IPS DF 4.7 (cell line): ENCODE measurements around the gene SUPT20H.
A peak's percentile ranks its signal among the peaks of the same experiment; 100 is the strongest.

ENCODE experiments used
- DNase-seq: peaks from one replicate; pipeline ENCODE4 v3.0.0-alpha.2; 2013; ENCODE audit warnings: low spot score; ENCODE audit errors: extremely low read depth

The SUPT20H gene

GRCh38 chr13:37058910-37059847, at the start of gene SUPT20H:
Gene SUPT20H, minus strand, starts transcription at chr13:37059688. Its CDS starts 8,198 bp downstream, at chr13:37051490.
- DNase-seq, result no peak

- peak; percentile 22 for DNase-seq
Observed at GRCh38 chr13:37109051-37109678, 49.7 kb upstream of the SUPT20H start.

- DNase-seq, result no peak
Observed at GRCh38 chr13:37107868-37108267, 48.4 kb upstream of the SUPT20H start.

GRCh38 chr13:37107456-37107855, 48.0 kb upstream of the SUPT20H start:
- no peak for DNase-seq

GRCh38 chr13:37106642-37107041, 47.2 kb upstream of the SUPT20H start:
- DNase-seq, result peak; percentile 16

- no peak for DNase-seq
Observed at GRCh38 chr13:37105251-37105714, 45.8 kb upstream of the SUPT20H start, which contains the start of gene CSNK1A1L. Gene CSNK1A1L, minus strand, starts transcription at chr13:37105664. Its CDS starts 408 bp downstream, at chr13:37105256.

- no peak for DNase-seq
Observed at GRCh38 chr13:37102896-37103295, 43.4 kb upstream of the SUPT20H start.

- no peak for DNase-seq
Observed at GRCh38 chr13:37101201-37101600, 41.7 kb upstream of the SUPT20H start.

- no peak for DNase-seq
Observed at GRCh38 chr13:37100731-37101130, 41.2 kb upstream of the SUPT20H start.

- DNase-seq, result no peak
Observed at GRCh38 chr13:37097076-37097475, 37.6 kb upstream of the SUPT20H start.

- DNase-seq, result no peak
Observed at GRCh38 chr13:37094840-37095239, 35.4 kb upstream of the SUPT20H start.

GRCh38 chr13:37094099-37094498, 34.6 kb upstream of the SUPT20H start:
- DNase-seq, result no peak

GRCh38 chr13:37091835-37092234, 32.3 kb upstream of the SUPT20H start:
- DNase-seq, result no peak

GRCh38 chr13:37090912-37091311, 31.4 kb upstream of the SUPT20H start:
- DNase-seq, result no peak

GRCh38 chr13:37089495-37089894, 30.0 kb upstream of the SUPT20H start:
- no peak for DNase-seq

GRCh38 chr13:37087486-37087885, 28.0 kb upstream of the SUPT20H start:
- DNase-seq, result no peak

GRCh38 chr13:37085606-37086005, 26.1 kb upstream of the SUPT20H start:
- no peak for DNase-seq

- DNase-seq, result no peak
Observed at GRCh38 chr13:37076818-37077217, 17.3 kb upstream of the SUPT20H start.

GRCh38 chr13:37075164-37075563, 15.7 kb upstream of the SUPT20H start:
- no peak for DNase-seq

- no peak for DNase-seq
Observed at GRCh38 chr13:37074703-37075102, 15.2 kb upstream of the SUPT20H start.

GRCh38 chr13:37072024-37072423, 12.5 kb upstream of the SUPT20H start:
- DNase-seq, result no peak

GRCh38 chr13:37070956-37071355, 11.5 kb upstream of the SUPT20H start:
- no peak for DNase-seq
